ENCODE measurements around the gene IZUMO4. TPM values are rescaled to one million over a fixed set of nuclear protein-coding genes. Genes with fewer than 3 reads are reported as not detected.
A peak's percentile ranks its signal among the peaks of the same experiment; 100 is the strongest.

Gene IZUMO4
- total and polyA plus RNA-seq, 9 donors: 1.8 to 31.7 (median 10.7) TPM

DNA sequence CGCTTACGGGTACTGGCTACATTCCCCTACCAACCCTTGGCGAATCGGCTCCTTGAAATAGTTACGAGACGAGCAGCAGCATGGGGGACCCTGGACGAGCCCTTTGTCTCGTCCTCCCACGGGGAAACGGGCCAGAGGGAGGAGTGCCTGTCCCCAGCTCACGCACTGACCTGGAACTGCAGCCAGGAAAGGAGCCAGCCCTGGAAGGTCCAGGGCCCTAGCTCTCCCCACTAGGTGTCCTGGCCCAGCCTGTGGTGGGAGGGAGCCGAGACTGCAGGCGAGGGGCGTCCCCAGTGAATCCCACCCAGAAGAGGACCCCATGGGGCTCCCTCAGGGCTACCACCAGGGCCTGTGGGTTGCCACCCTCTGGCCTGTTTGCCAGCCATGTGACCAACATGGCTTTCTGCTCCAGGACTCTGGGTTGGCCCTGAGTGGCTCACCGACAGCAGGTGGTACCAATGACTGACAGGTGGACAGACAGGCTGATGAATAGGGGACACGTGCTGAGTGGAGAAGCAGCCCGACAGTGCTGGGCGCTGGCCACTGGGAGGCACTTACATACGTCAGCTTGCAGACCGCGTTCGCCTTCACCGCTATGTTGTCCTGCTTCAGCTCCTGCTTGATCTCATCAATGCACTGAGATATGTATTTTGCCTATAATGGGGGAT, 41.5 kb downstream of the IZUMO4 start:
- no peak overlapping the region for H3K4me3 ChIP-seq
- peaks cover 3% of the 10 kb centered on the region for H3K4me1 ChIP-seq (ENCODE audit: insufficient read depth)
- DNase-seq: no peak
- H3K27ac ChIP-seq: no peak overlapping the region
- TF ChIP-seq, protein P1, sequence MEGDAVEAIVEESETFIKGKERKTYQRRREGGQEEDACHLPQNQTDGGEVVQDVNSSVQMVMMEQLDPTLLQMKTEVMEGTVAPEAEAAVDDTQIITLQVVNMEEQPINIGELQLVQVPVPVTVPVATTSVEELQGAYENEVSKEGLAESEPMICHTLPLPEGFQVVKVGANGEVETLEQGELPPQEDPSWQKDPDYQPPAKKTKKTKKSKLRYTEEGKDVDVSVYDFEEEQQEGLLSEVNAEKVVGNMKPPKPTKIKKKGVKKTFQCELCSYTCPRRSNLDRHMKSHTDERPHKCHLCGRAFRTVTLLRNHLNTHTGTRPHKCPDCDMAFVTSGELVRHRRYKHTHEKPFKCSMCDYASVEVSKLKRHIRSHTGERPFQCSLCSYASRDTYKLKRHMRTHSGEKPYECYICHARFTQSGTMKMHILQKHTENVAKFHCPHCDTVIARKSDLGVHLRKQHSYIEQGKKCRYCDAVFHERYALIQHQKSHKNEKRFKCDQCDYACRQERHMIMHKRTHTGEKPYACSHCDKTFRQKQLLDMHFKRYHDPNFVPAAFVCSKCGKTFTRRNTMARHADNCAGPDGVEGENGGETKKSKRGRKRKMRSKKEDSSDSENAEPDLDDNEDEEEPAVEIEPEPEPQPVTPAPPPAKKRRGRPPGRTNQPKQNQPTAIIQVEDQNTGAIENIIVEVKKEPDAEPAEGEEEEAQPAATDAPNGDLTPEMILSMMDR (IDR thresholded peaks at IDR 0.05): no peak
- no peak for TF ChIP-seq POLR2A (IDR thresholded peaks at IDR 0.05)
- TF ChIP-seq EP300 (IDR thresholded peaks at IDR 0.05): no peak
- H3K27me3 ChIP-seq: no peaks in the 10 kb centered on the region
- 87 to 88% (median 87%) methylated on average over 23 of the region's 23 CpGs for WGBS, 3 donors
- intact Hi-C loops (cut with DNase I): loop anchor here in 1 of 4 donors (10.0 kb wide), 1 partner anchor 247 kb away; no protein-coding TSS in a partner anchor
- H3K9me3 ChIP-seq: no peaks in the 10 kb centered on the region
- H3K36me3 ChIP-seq: no peaks in the 10 kb centered on the region

DNA sequence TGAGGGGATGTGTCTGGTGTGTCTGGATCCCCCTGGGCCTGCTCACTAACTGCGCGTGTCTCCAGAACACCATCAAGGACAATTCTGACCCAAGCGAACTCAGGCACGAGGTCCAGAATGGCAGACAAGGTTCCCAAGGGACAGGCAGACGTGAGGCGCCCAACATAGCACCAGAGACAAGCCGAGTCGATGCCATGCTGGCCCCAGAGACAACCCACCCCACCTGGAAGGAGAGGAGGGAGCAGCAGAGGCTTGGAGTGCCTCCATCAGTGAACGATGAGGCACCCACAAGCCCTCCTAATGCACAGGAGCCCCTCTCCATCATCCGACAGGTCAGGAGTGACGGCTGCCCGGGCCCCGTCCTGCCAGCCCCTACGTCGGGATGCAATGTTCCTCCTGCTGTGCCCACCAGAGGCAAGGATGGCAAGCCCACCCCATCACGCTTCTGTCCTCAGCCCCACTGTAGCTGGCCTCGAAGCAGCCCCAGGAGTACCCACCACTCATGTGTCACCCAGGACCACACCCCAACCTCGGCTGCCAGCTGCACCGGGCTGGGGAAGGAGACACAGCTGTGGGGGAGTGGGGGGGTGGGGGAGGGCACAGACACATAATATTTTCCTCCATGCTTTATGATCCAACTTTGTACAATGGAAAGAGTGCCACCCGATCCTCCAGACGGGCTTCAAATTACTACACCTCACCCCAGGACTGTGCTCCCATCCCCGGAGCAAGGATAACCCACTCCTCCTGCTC, 42.8 kb downstream of the IZUMO4 start:
- peaks cover 3% of the 10 kb centered on the region for H3K4me1 ChIP-seq (ENCODE audit: insufficient read depth)
- WGBS, 3 donors: 72 to 85% (median 74%) methylated on average over 22 of the region's 22 CpGs
- H3K36me3 ChIP-seq: no peaks in the 10 kb centered on the region
- no peaks in the 10 kb centered on the region for H3K9me3 ChIP-seq
- H3K4me3 ChIP-seq: no peak overlapping the region
- intact Hi-C loops (cut with DNase I): loop anchor here in 1 of 4 donors (10.0 kb wide), 1 partner anchor 245 kb away; no protein-coding TSS in a partner anchor
- TF ChIP-seq, protein P1 (IDR thresholded peaks at IDR 0.05): no peak
- TF ChIP-seq EP300 (IDR thresholded peaks at IDR 0.05) (no peak), POLR2A (IDR thresholded peaks at IDR 0.05) (no peak)
- peak overlapping the region in 1 of 2 donors; percentile 6 for H3K27ac ChIP-seq
- no peak for DNase-seq
- H3K27me3 ChIP-seq: no peaks in the 10 kb centered on the region

DNA sequence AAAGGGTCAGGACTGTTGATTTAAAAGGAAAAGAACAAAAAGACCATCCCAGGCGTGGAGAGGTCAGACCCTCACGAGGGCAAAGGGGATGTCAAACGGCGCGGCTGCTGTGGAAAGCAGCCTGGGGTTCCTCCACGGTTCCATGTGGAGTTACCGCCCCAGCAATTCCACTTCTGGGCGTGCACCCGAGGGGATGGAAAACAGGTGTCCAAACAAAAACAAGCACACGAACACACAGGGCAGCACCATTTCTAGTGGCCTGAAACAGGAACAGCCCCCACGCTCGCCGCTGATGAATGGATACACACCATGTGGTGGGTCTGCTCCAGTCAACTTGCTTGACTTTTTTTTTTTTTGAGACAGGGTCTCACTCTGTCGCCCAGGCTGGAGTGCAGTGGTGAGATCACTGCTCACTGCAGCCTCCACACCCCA, 43.4 kb downstream of the IZUMO4 start:
- TF ChIP-seq, protein P1 (IDR thresholded peaks at IDR 0.05): no peak
- no peak for TF ChIP-seq POLR2A (IDR thresholded peaks at IDR 0.05)
- no peak for TF ChIP-seq EP300 (IDR thresholded peaks at IDR 0.05)
- intact Hi-C loops (cut with DNase I): no loop called here
- H3K27ac ChIP-seq: peak overlapping the region in 1 of 2 donors; percentile 6
- 15 to 35% (median 17%) methylated on average over 14 of the region's 14 CpGs for WGBS, 3 donors
- peaks cover 3% of the 10 kb centered on the region for H3K4me1 ChIP-seq (ENCODE audit: insufficient read depth)
- H3K9me3 ChIP-seq: no peaks in the 10 kb centered on the region
- no peak overlapping the region for H3K4me3 ChIP-seq
- no peaks in the 10 kb centered on the region for H3K36me3 ChIP-seq
- no peak for DNase-seq
- H3K27me3 ChIP-seq: no peaks in the 10 kb centered on the region

DNA sequence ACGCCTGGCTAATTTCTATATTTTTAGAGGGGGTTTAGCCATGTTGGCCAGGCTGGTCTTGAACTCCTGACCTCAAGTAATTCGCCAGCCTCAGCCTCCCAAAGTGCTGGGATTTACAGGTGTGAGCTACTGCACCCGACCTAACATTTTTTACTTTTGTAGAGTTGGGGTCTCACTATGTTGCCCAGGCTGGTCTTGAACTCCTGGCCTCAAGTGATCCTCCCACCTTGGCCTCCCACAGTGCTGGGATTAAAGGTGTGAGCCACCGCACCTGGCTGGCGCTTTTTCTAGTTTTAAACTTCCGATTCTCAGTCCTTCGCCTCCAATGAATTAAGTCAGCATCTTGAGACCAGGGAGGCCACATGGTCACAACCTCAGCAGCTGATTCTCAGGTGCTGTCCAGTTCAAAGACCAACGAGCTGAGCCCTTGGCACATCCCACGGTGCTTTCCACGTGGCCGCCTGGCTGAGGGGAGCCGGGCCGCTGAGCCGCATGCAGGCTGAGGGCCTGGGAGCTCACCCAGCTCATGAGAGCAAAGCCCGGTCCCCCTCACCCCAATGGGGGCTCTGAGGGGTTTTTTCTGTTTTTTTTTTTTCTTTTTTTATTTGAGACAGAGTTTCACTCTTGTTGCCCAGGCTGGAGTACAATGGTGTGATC, 45.6 kb downstream of the IZUMO4 start:
- no peak for DNase-seq
- Histone ChIP-seq H3K27me3 (no peaks in the 10 kb centered on the region), H3K4me1 (ENCODE audit: insufficient read depth) (peaks cover 4% of the 10 kb centered on the region), H3K9me3 (no peaks in the 10 kb centered on the region), H3K4me3 (no peak overlapping the region), H3K36me3 (no peaks in the 10 kb centered on the region), H3K27ac (no peak overlapping the region)
- WGBS, 3 donors: 87% methylated on average over 15 of the region's 15 CpGs
- intact Hi-C loops (cut with DNase I): no loop called here
- no peak for TF ChIP-seq POLR2A (IDR thresholded peaks at IDR 0.05)
- no peak for TF ChIP-seq EP300 (IDR thresholded peaks at IDR 0.05)
- TF ChIP-seq, protein P1 (IDR thresholded peaks at IDR 0.05): no peak
